SK-N-SH treated with all-trans-retinoic acid at 6 μM for 48 hours (cell line): ENCODE results near the gene HS6ST3.

Experiments used
- GLIS3 ChIP-seq: fragments of 250-450 bp; sonication (Bioruptor Pico); IDR thresholded peaks from 2 replicates; pipeline ENCODE4 v1.5.0; 2020; ENCODE audit warnings: mild to moderate bottlenecking, moderate library complexity
- ISL1 ChIP-seq: fragments of 250-450 bp; sonication (Bioruptor Pico); IDR thresholded peaks from 2 replicates; pipeline ENCODE4 v2.1.2; 2022; ENCODE audit warnings: mild to moderate bottlenecking, moderate library complexity
- PATZ1 ChIP-seq: fragments of 250-450 bp; sonication (Bioruptor Pico); IDR thresholded peaks from 2 replicates; pipeline ENCODE4 v1.8.0; 2020; ENCODE audit warnings: mild to moderate bottlenecking, moderate library complexity, borderline replicate concordance
- RARB ChIP-seq: fragments of 250-450 bp; sonication (Bioruptor Pico); IDR thresholded peaks from 2 replicates; pipeline ENCODE4 v1.8.0; 2021; ENCODE audit warnings: mild to moderate bottlenecking, moderate library complexity
- TCF4 ChIP-seq: fragments of 250-450 bp; sonication (Bioruptor Pico); IDR thresholded peaks from 2 replicates; pipeline ENCODE4 v1.8.0; 2021; ENCODE audit warnings: mild to moderate bottlenecking, moderate library complexity, borderline replicate concordance
- ZFP3 ChIP-seq: fragments of 250-450 bp; sonication (Bioruptor Pico); IDR thresholded peaks from 2 replicates; pipeline ENCODE4 v1.5.0; 2020; ENCODE audit warnings: mild to moderate bottlenecking, moderate library complexity
- ZNF70 ChIP-seq: fragments of 450-650 bp; formaldehyde crosslinking; IDR thresholded peaks from 2 replicates; pipeline ENCODE4 v1.5.0; 2020; ENCODE audit warnings: mild to moderate bottlenecking, moderate library complexity
- ZNF8 ChIP-seq: fragments of 450-650 bp; formaldehyde crosslinking; IDR thresholded peaks from 2 replicates; pipeline ENCODE4 v1.5.0; 2020; ENCODE audit warnings: mild to moderate bottlenecking, moderate library complexity
- TF ChIP-seq, protein P1 (sequence below): fragments of 250-450 bp; sonication (Bioruptor Pico); IDR thresholded peaks from 2 replicates; pipeline ENCODE4 v1.5.1; 2020; ENCODE audit warnings: low read depth, mild to moderate bottlenecking, moderate library complexity

DNA sequence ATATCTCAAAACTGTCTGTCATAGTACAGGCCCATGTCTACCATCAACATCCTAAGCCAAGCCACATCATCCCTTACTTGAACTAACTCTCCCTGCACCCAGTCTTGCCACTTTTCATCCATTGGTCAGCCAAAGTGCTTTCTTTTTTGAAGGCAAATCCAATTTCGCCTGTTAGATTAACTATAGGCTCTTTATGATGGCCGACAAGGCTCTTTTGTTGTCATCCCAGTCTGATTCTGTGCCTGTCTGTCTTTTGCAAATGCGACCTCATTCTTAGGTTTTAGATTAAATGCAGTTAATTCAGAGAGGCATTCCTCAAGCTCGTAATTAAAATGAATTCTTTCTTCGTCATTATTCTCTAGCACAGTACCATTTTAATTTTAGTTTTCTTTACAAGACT is 148.3 kb downstream of the HS6ST3 start:
- TF ChIP-seq ISL1 (CRISPR knock-in tag) = no peak
- TF ChIP-seq RARB (CRISPR knock-in tag) = no peak
- TF ChIP-seq, protein P1, sequence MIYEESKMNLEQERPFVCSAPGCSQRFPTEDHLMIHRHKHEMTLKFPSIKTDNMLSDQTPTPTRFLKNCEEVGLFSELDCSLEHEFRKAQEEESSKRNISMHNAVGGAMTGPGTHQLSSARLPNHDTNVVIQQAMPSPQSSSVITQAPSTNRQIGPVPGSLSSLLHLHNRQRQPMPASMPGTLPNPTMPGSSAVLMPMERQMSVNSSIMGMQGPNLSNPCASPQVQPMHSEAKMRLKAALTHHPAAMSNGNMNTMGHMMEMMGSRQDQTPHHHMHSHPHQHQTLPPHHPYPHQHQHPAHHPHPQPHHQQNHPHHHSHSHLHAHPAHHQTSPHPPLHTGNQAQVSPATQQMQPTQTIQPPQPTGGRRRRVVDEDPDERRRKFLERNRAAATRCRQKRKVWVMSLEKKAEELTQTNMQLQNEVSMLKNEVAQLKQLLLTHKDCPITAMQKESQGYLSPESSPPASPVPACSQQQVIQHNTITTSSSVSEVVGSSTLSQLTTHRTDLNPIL (CRISPR knock-in tag) = no peak
- TF ChIP-seq PATZ1 (CRISPR knock-in tag) = no peak
- no peak for TF ChIP-seq GLIS3
- no peak for TF ChIP-seq TCF4 (CRISPR knock-in tag)
- TF ChIP-seq ZNF8 (CRISPR knock-in tag) = no peak
- TF ChIP-seq ZFP3 (CRISPR knock-in tag) = no peak
- no peak for TF ChIP-seq ZNF70 (CRISPR knock-in tag)
